ENCODE results near the gene PIWIL4. TPM values are rescaled to one million over a fixed set of nuclear protein-coding genes. Genes with fewer than 3 reads are reported as not detected.

PIWIL4 gene
- 1 to 10 TPM; 7.2 to 9.0 (median 8.3) TPM for total RNA-seq

DNA sequence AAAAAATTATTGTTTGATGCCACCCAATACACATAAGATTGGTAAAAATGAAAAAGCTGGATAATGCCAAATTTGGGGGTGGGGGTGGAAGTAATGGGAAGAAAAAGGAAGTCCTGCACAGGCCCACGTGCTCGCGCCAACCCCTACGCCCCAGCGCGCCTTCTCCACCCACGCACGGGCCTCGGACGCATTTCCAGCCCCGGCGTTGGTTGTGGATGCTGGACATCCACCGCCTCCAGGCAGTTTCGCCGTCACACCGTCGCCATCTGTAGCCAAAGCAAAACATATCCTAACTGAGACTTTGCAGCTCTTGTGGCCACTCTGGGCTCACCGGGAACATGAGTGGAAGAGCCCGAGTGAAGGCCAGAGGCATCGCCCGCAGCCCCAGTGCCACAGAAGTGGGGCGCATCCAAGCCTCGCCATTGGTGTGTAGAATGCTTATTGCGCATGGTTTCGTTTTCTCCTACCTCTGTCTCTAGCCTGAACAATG, at the start of gene PIWIL4:
Gene PIWIL4, plus strand, starts transcription at position 188 of the 490 bp plus-strand sequence. Its CDS starts 151 bp downstream, at position 339.
- no peak for DNase-seq (ENCODE audit: low spot score in 2 of 2)
- Histone ChIP-seq H3K27ac (no peak within 1 kb of the TSS), H3K4me1 (peaks cover 0 to 5% (median 0%) of the 10 kb centered on the region in 4 donors), H3K9me3 (no peaks in the 10 kb centered on the region), H3K4me3 (no peak within 1 kb of the TSS), H3K36me3 (no peaks in the 10 kb centered on the region), H3K27me3 (no peaks in the 10 kb centered on the region)
- WGBS, 2 donors: 93 to 94% methylated on average over 25 of the region's 25 CpGs
- no peak for TF ChIP-seq POLR2A (IDR thresholded peaks at IDR 0.05)
- TF ChIP-seq, protein P1, sequence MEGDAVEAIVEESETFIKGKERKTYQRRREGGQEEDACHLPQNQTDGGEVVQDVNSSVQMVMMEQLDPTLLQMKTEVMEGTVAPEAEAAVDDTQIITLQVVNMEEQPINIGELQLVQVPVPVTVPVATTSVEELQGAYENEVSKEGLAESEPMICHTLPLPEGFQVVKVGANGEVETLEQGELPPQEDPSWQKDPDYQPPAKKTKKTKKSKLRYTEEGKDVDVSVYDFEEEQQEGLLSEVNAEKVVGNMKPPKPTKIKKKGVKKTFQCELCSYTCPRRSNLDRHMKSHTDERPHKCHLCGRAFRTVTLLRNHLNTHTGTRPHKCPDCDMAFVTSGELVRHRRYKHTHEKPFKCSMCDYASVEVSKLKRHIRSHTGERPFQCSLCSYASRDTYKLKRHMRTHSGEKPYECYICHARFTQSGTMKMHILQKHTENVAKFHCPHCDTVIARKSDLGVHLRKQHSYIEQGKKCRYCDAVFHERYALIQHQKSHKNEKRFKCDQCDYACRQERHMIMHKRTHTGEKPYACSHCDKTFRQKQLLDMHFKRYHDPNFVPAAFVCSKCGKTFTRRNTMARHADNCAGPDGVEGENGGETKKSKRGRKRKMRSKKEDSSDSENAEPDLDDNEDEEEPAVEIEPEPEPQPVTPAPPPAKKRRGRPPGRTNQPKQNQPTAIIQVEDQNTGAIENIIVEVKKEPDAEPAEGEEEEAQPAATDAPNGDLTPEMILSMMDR (IDR thresholded peaks at IDR 0.05): no peak
- no peak for TF ChIP-seq EP300 (IDR thresholded peaks at IDR 0.05)

DNA sequence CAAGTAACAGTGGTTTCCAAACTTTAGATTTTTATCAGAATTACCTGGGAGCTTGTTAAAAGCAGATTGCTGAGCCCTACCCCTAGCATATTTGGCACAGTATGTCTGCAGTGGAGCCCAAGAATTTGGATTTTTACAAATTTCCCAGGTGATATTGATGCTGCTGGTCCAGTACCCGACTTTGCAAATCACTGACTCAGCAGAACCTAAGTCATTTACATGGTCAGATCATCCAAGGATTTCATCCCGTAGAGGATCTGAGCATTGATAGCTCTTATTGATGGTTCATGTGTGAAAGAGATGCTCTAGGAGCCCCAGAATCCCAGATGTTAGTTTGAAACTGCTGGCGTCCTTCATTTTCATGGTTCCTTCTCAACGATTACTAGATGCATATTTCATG, 48.9 kb upstream of the PIWIL4 start:
- Histone ChIP-seq H3K9me3 (no peaks in the 10 kb centered on the region), H3K27me3 (no peaks in the 10 kb centered on the region), H3K36me3 (no peaks in the 10 kb centered on the region), H3K4me1 (peaks cover 0 to 5% (median 0%) of the 10 kb centered on the region in 4 donors), H3K27ac (no peak overlapping the region), H3K4me3 (no peak overlapping the region)
- WGBS, 2 donors: 69 to 79% methylated on average over 4 of the region's 4 CpGs
- TF ChIP-seq, protein P1 (IDR thresholded peaks at IDR 0.05): no peak
- no peak for TF ChIP-seq EP300 (IDR thresholded peaks at IDR 0.05)
- no peak for TF ChIP-seq POLR2A (IDR thresholded peaks at IDR 0.05)
- DNase-seq (ENCODE audit: low spot score in 2 of 2): no peak

DNA sequence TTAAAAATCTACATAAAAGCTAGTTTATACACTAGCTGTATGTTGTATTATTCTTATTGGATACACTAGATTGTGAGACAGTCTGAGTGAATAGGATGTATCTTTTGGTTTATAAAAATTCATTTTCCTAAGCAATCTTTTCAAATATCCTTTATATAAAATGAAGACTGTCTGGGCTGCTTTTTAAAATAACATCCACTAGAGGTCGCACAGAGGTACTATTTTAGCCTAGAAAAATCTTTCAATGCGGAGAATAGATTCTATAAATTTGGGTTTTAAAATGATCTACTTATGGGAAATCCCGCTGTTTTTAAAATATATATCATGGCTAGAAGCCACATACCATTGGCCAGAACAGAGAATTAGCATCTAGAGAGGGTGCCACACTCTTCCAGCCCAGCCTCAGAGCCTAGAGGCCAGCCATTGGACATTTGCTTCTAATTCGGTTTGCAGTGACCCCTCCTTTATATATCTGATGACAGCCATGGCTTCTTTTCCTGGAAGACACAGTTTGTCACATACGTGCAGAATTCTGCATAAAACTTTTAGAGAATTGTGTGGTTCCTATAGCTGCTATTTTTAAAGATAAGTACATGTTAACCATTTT, 47.6 kb upstream of the PIWIL4 start:
- H3K4me3 ChIP-seq: no peak overlapping the region
- 9 to 21% methylated on average over 5 of the region's 5 CpGs for WGBS, 2 donors
- peaks cover 0 to 5% (median 0%) of the 10 kb centered on the region in 4 donors for H3K4me1 ChIP-seq
- no peaks in the 10 kb centered on the region for H3K27me3 ChIP-seq
- peak in 1 of 2 donors; percentile 52 for DNase-seq (ENCODE audit: low spot score in 2 of 2)
- TF ChIP-seq, protein P1 (IDR thresholded peaks at IDR 0.05): peak; percentile 61 to 69 (median 66)
- no peak for TF ChIP-seq POLR2A (IDR thresholded peaks at IDR 0.05)
- H3K9me3 ChIP-seq: no peaks in the 10 kb centered on the region
- no peak overlapping the region for H3K27ac ChIP-seq
- no peaks in the 10 kb centered on the region for H3K36me3 ChIP-seq

DNA sequence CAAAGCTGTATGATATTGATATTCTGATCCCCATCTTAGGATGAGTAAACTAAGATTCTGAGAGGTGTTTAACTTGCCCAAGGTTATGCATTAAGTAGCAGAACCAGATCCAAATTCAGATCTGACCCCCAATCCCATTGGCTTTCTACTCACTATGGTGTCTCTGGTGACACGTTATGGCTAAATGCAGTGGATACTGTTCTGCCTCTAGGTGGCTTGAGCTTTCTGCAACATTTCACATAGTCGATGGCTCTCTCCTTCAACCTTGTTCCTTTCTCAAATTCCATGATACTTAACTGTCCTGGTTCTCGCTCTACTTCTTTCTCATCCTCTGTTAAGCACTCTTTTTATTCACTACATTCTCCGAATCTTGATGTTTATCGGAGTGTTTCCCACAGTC, 45.5 kb upstream of the PIWIL4 start:
- Histone ChIP-seq H3K36me3 (no peaks in the 10 kb centered on the region), H3K4me3 (no peak overlapping the region), H3K27ac (no peak overlapping the region), H3K4me1 (peaks cover 0 to 13% (median 0%) of the 10 kb centered on the region in 4 donors), H3K9me3 (no peaks in the 10 kb centered on the region), H3K27me3 (no peaks in the 10 kb centered on the region)
- DNase-seq (ENCODE audit: low spot score in 2 of 2): no peak
- 58 to 68% methylated on average over 4 to 5 of the region's 5 CpGs for WGBS, 2 donors
- no peak for TF ChIP-seq EP300 (IDR thresholded peaks at IDR 0.05)
- TF ChIP-seq, protein P1 (IDR thresholded peaks at IDR 0.05): no peak
- TF ChIP-seq POLR2A (IDR thresholded peaks at IDR 0.05): no peak

DNA sequence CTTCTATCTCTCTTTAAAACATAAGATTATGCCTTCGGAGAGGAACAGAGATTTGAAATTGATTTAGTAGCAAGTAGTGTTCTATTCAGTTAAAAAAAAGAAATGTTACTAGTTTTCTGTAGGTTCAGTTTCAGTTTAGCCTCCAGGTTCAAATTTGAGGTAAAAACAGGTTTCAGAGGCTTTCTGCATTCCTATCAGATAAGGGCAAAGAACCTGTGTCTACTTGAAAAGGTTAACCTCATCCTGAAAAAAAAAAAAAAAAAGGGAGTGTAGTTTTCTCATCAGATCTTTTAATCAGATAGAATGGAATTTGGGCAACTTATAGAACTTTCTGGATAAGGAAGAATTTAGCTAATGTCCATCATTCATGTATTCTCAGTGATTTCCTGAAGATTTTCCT, 42.8 kb upstream of the PIWIL4 start:
- TF ChIP-seq EP300 (IDR thresholded peaks at IDR 0.05) (no peak), POLR2A (IDR thresholded peaks at IDR 0.05) (no peak)
- TF ChIP-seq, protein P1 (IDR thresholded peaks at IDR 0.05): no peak
- H3K4me3 ChIP-seq: no peak overlapping the region
- H3K27me3 ChIP-seq: no peaks in the 10 kb centered on the region
- H3K36me3 ChIP-seq: no peaks in the 10 kb centered on the region
- 93 to 96% methylated on average over 1 of the region's 1 CpG for WGBS, 2 donors
- no peak overlapping the region for H3K27ac ChIP-seq
- DNase-seq (ENCODE audit: low spot score in 2 of 2): no peak
- H3K4me1 ChIP-seq: peaks cover 0 to 13% (median 0%) of the 10 kb centered on the region in 4 donors
- H3K9me3 ChIP-seq: no peaks in the 10 kb centered on the region

All from tibial nerve (tissue), 4 donors.